Measurements from ENCODE around the gene RGN. TPM values are rescaled to one million over a fixed set of nuclear protein-coding genes. Genes with fewer than 3 reads are reported as not detected.
"Not testable (repeated sequence)": the region's sequence is repeated elsewhere in the genome, so short reads cannot be mapped to it uniquely, and the experiment has no call there.

Gene RGN
- total RNA-seq, 2 donors from 2014 or later: 3.6 to 10.5 TPM

DNA sequence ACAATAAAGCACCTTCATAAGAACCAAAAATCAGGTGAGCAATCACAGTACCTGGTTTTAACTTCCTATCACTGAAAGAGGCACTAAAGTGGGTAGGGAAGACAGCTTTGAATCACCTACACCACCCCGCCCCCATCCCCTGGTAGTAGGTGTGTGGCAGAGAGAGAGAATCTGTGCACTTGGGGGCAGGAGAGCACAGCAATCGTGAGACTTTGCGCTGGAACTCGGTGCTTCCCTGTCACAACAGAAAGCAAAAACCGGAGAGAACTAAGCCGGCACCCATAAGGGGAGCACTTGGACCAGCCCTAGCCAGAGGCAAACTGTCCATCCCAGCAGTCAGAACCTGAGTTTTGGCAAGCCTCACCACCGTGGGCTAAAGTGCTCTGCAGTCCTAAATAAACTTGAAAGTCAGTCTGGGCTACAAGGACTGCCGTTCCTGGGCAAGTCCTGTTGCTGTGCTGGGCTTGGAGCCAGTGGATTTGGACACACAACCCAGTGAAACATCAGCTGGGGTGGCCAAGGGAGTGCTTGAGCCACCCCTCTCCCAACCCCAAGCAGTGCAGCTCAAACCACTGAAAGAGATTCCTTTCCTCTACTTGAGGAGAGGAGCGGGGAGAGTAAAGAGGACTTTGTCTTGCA, 34.2 kb downstream of the RGN start:
- peak; percentile 4 for DNase-seq (ENCODE audit: low spot score)
- 46% methylated on average over 8 of the region's 9 CpGs for WGBS
- no peaks in the 10 kb centered on the region for H3K4me1 ChIP-seq (replicated peaks)

DNA sequence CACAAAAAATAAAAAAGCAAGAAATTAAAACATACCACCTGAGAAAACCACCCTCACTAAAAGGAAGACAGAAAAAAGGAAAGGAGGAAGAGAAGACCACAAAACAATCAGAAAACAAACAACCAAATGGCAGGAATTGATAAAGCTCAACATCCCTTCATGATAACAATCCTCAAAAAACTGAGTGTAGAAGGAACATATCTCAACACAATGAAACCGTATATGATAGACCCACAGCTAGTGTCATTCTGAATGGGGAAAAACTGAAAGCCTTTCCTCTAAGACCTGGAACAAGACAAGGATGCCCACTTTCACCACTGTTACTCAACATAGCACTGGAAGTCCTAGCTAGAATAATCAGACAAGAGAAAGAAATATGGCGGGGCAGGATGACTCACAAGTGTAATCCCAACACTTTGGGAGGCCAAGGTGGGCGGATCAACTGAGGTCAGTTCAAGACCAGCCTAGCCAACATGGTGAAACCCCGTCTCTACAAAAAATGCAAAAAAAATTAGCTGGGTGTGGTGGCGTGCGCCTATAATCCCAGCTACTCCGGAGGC, 38.4 kb downstream of the RGN start:
- WGBS: 96% methylated on average over 7 of the region's 7 CpGs
- DNase-seq (ENCODE audit: low spot score); H3K4me1 ChIP-seq (replicated peaks); H3K27me3 ChIP-seq (replicated peaks; ENCODE audit: insufficient read depth); H3K4me3 ChIP-seq; intact Hi-C loops (cut with DNase I); H3K9me3 ChIP-seq; H3K27ac ChIP-seq; H3K36me3 ChIP-seq: not testable (repeated sequence)

More for the DNA sequence above, 34.2 kb downstream of the RGN start:
- H3K4me3 ChIP-seq: no peak overlapping the region
- no peaks in the 10 kb centered on the region for H3K27me3 ChIP-seq (replicated peaks; ENCODE audit: insufficient read depth)
- intact Hi-C loops (cut with DNase I): no loop called here
- H3K36me3 ChIP-seq: no peaks in the 10 kb centered on the region
- TF ChIP-seq POLR2AphosphoS5 (IDR thresholded peaks at IDR 0.05): no peak
- TF ChIP-seq, protein P1, sequence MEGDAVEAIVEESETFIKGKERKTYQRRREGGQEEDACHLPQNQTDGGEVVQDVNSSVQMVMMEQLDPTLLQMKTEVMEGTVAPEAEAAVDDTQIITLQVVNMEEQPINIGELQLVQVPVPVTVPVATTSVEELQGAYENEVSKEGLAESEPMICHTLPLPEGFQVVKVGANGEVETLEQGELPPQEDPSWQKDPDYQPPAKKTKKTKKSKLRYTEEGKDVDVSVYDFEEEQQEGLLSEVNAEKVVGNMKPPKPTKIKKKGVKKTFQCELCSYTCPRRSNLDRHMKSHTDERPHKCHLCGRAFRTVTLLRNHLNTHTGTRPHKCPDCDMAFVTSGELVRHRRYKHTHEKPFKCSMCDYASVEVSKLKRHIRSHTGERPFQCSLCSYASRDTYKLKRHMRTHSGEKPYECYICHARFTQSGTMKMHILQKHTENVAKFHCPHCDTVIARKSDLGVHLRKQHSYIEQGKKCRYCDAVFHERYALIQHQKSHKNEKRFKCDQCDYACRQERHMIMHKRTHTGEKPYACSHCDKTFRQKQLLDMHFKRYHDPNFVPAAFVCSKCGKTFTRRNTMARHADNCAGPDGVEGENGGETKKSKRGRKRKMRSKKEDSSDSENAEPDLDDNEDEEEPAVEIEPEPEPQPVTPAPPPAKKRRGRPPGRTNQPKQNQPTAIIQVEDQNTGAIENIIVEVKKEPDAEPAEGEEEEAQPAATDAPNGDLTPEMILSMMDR (IDR thresholded peaks at IDR 0.05): no peak
- TF ChIP-seq POLR2A (IDR thresholded peaks at IDR 0.05): no peak
- no peak overlapping the region for H3K27ac ChIP-seq
- H3K9me3 ChIP-seq: no peaks in the 10 kb centered on the region

DNA sequence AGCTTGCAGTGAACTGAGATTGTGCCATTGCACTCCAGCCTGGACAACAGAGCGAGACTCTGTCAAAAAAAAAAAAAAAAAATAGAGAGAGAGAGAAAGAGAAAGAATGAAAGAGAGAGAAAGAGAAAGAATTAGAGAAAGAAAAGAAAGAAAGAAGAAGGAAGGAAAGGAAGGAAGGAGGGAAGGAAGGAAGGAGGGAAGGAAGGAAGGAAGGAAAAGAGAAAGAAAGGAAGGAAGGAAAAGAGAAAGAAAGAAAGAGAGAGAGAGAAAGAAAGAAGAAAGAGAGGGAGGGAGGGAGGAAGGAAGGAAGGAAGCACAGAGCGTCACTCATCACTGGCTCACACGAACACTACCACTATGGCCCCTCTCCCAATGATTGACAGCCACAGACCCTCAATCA, 46.2 kb downstream of the RGN start:
- H3K4me1 ChIP-seq (replicated peaks); H3K4me3 ChIP-seq; H3K36me3 ChIP-seq; intact Hi-C loops (cut with DNase I); DNase-seq (ENCODE audit: low spot score); H3K27me3 ChIP-seq (replicated peaks; ENCODE audit: insufficient read depth); H3K27ac ChIP-seq; H3K9me3 ChIP-seq: not testable (repeated sequence)
- 86% methylated on average over 3 of the region's 3 CpGs for WGBS

DNA sequence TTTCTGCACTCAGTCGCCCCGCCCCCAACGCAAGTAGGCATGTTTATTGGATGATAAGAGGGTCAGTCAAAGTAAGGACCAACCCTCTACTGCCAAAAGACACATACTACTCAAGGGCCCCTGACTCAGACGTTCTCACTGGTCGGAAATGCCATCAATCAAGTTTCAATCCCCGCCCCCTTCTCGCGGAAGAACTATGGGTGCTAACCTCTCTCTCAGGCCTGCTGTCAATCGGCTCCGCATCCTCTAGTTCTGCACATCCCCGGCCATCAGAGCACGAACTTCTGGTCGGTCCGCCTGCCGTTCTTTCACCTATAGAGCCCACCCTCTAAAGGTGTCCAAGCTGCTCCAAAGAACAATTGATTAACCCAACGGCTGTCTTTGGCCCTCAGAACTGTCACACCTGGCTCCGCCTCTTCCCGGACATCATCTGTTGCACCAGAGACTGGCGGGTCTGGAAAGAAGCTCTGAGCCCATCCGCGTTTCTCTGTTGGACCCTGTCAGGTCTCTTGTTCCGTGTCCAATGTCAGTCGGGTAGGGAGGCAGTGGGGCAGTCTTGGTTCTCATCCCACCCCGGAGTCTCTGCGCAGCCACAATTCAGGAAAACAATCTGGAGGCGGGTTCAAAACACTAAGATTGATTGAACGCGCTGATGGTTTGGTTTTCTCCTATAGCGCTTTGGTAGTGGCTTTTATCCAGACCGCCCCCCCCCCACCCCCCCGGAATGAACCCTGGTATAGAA, 51.1 kb downstream of the RGN start:
- peak overlapping the region; percentile 70 to 76 for H3K27ac ChIP-seq
- no peaks in the 10 kb centered on the region for H3K4me1 ChIP-seq (replicated peaks)
- peak overlapping the region; percentile 35 to 38 for H3K4me3 ChIP-seq
- no peaks in the 10 kb centered on the region for H3K27me3 ChIP-seq (replicated peaks; ENCODE audit: insufficient read depth)
- peak; percentile 77 for TF ChIP-seq POLR2AphosphoS5 (IDR thresholded peaks at IDR 0.05)
- TF ChIP-seq, protein P1 (IDR thresholded peaks at IDR 0.05): no peak
- under 1% methylated on average over 31 of the region's 31 CpGs for WGBS
- H3K9me3 ChIP-seq: no peaks in the 10 kb centered on the region
- intact Hi-C loops (cut with DNase I): no loop called here
- peak; percentile 90 for DNase-seq (ENCODE audit: low spot score)
- H3K36me3 ChIP-seq: no peaks in the 10 kb centered on the region

DNA sequence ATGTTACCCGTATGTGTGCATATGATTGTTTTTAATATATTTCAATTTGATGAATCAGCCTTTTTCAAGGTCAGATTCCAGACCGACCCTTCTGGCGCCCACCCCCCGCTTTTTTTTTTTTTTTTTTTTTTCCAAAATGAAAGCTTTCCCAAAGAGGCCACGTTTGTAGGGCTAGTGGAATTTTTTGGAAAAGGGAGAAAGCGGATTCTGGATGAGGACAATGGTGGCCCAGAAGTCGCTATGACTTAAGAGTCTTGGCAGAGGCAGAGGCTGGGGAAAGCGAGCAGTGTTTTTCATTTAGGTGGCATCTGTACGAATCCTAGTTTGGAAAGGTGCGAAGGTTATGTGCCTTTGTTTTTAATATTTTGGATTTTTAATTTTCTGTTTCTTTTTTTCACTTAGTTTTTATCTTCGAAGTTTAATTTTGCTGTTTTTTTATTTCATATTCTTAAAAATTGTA, 51.7 kb downstream of the RGN start:
- Histone ChIP-seq H3K27me3 (replicated peaks; ENCODE audit: insufficient read depth) (no peaks in the 10 kb centered on the region), H3K36me3 (no peaks in the 10 kb centered on the region), H3K4me1 (replicated peaks) (no peaks in the 10 kb centered on the region), H3K27ac (peak overlapping the region; percentile 70 to 76), H3K9me3 (no peaks in the 10 kb centered on the region), H3K4me3 (peak overlapping the region; percentile 35 to 38)
- intact Hi-C loops (cut with DNase I): no loop called here
- WGBS: 19% methylated on average over 11 of the region's 11 CpGs
- TF ChIP-seq POLR2A (IDR thresholded peaks at IDR 0.05): no peak
- TF ChIP-seq POLR2AphosphoS5 (IDR thresholded peaks at IDR 0.05): no peak
- TF ChIP-seq, protein P1 (IDR thresholded peaks at IDR 0.05): no peak
- DNase-seq (ENCODE audit: low spot score): no peak

Measured in prostate gland (tissue), 2 donors.